H1 (cell line): Measurements from ENCODE around the gene VSNL1. TPM values are rescaled to one million over a fixed set of nuclear protein-coding genes. Genes with fewer than 3 reads are reported as not detected.

Source experiments
- ASH2L ChIP-seq: fragments of 200-600, 300-600 bp; sonication (generic); IDR thresholded peaks from one replicate; pipeline ENCODE4 v1.7.1; 2017; ENCODE audit warnings: low read length
- CBX5 ChIP-seq: fragments of 300-800, 300-1000 bp; sonication (generic); IDR thresholded peaks from 2 replicates; pipeline ENCODE4 v1.7.1; 2016; ENCODE audit warnings: antibody characterized with exemption, low read length, low read depth
- CREB1 ChIP-seq: IDR thresholded peaks from 2 replicates; pipeline ENCODE4 v1.6.1; 2012; ENCODE audit warnings: inconsistent platforms
- EGR1 ChIP-seq: IDR thresholded peaks from 2 replicates; pipeline ENCODE4 v1.6.1; 2011; ENCODE audit warnings: low read depth, low read length, borderline replicate concordance
- HDAC6 ChIP-seq: IDR thresholded peaks from one replicate; pipeline ENCODE4 v1.7.1; 2012; ENCODE audit warnings: low read depth, mild to moderate bottlenecking, inconsistent platforms, low read length, moderate library complexity
- KDM5A ChIP-seq: fragments of 200-600 bp; IDR thresholded peaks from 2 replicates; pipeline ENCODE4 v1.7.1; 2012; ENCODE audit warnings: mild to moderate bottlenecking, low read length, inconsistent platforms, mixed read lengths
- MAFK ChIP-seq: IDR thresholded peaks from 2 replicates; pipeline ENCODE4 v1.6.1; 2012; ENCODE audit warnings: low read depth, mild to moderate bottlenecking, improper control_type of control experiment, low read length
- SIX5 ChIP-seq: IDR thresholded peaks from 2 replicates; pipeline ENCODE4 v1.6.1; 2011; ENCODE audit warnings: mild to moderate bottlenecking, low read depth, low read length
- polyA plus RNA-seq, 7 experiments: library from polyadenylated mRNA; depleted of rRNA in 3 of 7; stranded (reverse) in 5 of 7; unstranded in 2 of 7; fragments of >200 nt in 5 of 7; fragments of 200-250 nt in 2 of 7; gene quantifications; 1 replicate in 5 of 7; 2 replicates in 1 of 7; 4 replicates in 1 of 7; pipeline versions ENCODE4 v1.2.1 to v1.2.3, GENCODE V29; 2011 to 2013; ENCODE audit warnings: missing spikeins in 2 of 7, mixed read lengths in 2 of 7
- total RNA-seq: library from RNA; stranded (reverse); fragmentation: NEBNext Ultra II Directional; extraction: Animal tissue kit (Norgen Biotek cat#: 25700); gene quantifications from 2 replicates; pipeline ENCODE4 v1.2.1, GENCODE V29; 2021
- TF ChIP-seq, protein P1 (sequence below): IDR thresholded peaks from 2 replicates; pipeline ENCODE4 v1.6.1; 2011; ENCODE audit warnings: low read depth, mild to moderate bottlenecking, low read length; ENCODE audit not compliant: insufficient read depth
- TF ChIP-seq, protein P2 (sequence below): IDR thresholded peaks from 2 replicates; pipeline ENCODE4 v1.6.1; 2012; ENCODE audit warnings: inconsistent platforms
- TF ChIP-seq, protein P3 (sequence below), 3 experiments: IDR thresholded peaks; 1 replicate in 2 of 3; 2 replicates in 1 of 3; pipeline versions ENCODE4 v1.5.1 to v1.6.1; 2011; ENCODE audit warnings: low read length in 3 of 3, mild to moderate bottlenecking in 3 of 3, inconsistent platforms in 2 of 3, low read depth in 1 of 3, moderate library complexity in 1 of 3; ENCODE audit not compliant: insufficient read depth in 1 of 3; ENCODE audit errors: control extremely low read depth in 1 of 3
- TF ChIP-seq, protein P4 (sequence below): IDR thresholded peaks from 2 replicates; pipeline ENCODE4 v1.6.1; 2012; ENCODE audit warnings: inconsistent platforms

Gene VSNL1
- total and polyA plus RNA-seq, 2 of the 8 experiments (the other 6 are each of a cell fraction or from before 2014, with no cell fraction given), result 49.4 to 108 TPM

DNA sequence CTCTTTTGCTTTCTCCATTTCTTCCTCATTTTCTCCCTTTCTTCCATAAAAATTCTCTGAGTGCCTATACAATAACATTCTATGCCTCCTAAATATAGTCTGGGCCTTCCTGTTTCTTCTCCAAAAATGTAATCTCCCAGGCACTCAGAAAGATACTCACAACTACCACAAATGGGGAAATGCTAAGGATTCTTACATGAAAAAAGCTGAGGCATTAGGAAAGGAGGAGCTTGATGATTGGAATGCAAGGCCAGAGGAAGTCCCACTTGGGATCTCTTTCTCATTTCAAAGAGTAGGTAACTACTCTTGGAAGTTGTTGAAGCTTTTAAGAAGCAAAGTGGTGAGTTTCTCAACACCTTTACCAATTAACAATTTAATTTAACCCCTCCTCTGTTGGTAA lies 3.4 kb downstream of the VSNL1 start (continued):
- TF ChIP-seq, protein P1, sequence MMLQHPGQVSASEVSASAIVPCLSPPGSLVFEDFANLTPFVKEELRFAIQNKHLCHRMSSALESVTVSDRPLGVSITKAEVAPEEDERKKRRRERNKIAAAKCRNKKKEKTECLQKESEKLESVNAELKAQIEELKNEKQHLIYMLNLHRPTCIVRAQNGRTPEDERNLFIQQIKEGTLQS, result no peak
- TF ChIP-seq MAFK (no peak), ASH2L (no peak), HDAC6 (no peak), EGR1 (peak; percentile 42; the same call in 1 of the 2 replicates), CREB1 (no peak), KDM5A (no peak), CBX5 (no peak), SIX5 (no peak)
- TF ChIP-seq, protein P2, sequence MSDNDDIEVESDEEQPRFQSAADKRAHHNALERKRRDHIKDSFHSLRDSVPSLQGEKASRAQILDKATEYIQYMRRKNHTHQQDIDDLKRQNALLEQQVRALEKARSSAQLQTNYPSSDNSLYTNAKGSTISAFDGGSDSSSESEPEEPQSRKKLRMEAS, result no peak
- TF ChIP-seq, protein P3, sequence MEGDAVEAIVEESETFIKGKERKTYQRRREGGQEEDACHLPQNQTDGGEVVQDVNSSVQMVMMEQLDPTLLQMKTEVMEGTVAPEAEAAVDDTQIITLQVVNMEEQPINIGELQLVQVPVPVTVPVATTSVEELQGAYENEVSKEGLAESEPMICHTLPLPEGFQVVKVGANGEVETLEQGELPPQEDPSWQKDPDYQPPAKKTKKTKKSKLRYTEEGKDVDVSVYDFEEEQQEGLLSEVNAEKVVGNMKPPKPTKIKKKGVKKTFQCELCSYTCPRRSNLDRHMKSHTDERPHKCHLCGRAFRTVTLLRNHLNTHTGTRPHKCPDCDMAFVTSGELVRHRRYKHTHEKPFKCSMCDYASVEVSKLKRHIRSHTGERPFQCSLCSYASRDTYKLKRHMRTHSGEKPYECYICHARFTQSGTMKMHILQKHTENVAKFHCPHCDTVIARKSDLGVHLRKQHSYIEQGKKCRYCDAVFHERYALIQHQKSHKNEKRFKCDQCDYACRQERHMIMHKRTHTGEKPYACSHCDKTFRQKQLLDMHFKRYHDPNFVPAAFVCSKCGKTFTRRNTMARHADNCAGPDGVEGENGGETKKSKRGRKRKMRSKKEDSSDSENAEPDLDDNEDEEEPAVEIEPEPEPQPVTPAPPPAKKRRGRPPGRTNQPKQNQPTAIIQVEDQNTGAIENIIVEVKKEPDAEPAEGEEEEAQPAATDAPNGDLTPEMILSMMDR (IDR thresholded peaks at IDR 0.05; ENCODE audit: control extremely low read depth in 1 of 3, insufficient read depth in 1 of 3, low read depth in 1 of 3, low read length in 3 of 3), result no peak
- TF ChIP-seq, protein P4, sequence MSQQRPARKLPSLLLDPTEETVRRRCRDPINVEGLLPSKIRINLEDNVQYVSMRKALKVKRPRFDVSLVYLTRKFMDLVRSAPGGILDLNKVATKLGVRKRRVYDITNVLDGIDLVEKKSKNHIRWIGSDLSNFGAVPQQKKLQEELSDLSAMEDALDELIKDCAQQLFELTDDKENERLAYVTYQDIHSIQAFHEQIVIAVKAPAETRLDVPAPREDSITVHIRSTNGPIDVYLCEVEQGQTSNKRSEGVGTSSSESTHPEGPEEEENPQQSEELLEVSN, result no peak
